Measurements from ENCODE around the gene TMEM109.

TMEM109 gene

GRCh38 chr11:60934124-60934789 lies 20.3 kb downstream of the TMEM109 start:
- Histone ChIP-seq H3K79me2 (ENCODE audit: insufficient read depth, low read depth) (no peaks in the 10 kb centered on the region), H3K27me3 (ENCODE audit: insufficient read depth, low read depth) (no peaks in the 10 kb centered on the region; the same call in 1 of the 2 replicates), H3K4me1 (ENCODE audit: low read depth, poor library complexity, severe bottlenecking) (no peaks in the 10 kb centered on the region), H4K20me1 (ENCODE audit: insufficient read depth) (no peaks in the 10 kb centered on the region), H3K4me2 (no peak overlapping the region), H3K9ac (no peak overlapping the region), H3K4me3 (IDR thresholded peaks at IDR 0.05; ENCODE audit: insufficient read depth, low read depth, low read length) (no peak overlapping the region), H2AFZ (ENCODE audit: low read depth) (no peak overlapping the region), H3K27ac (no peak overlapping the region), H3K36me3 (ENCODE audit: insufficient read depth) (no peaks in the 10 kb centered on the region)
- TF ChIP-seq CTCF (conservative IDR thresholded peaks at IDR 0.05; ENCODE audit: low read depth, low read length), result no peak

GRCh38 chr11:60934790-60935605 lies 21.0 kb downstream of the TMEM109 start:
- Histone ChIP-seq H3K79me2 (ENCODE audit: insufficient read depth, low read depth) (no peaks in the 10 kb centered on the region), H3K4me1 (ENCODE audit: low read depth, poor library complexity, severe bottlenecking) (peaks cover 6% of the 10 kb centered on the region), H3K36me3 (ENCODE audit: insufficient read depth) (no peaks in the 10 kb centered on the region), H4K20me1 (ENCODE audit: insufficient read depth) (no peaks in the 10 kb centered on the region), H3K9ac (no peak overlapping the region), H3K27me3 (ENCODE audit: insufficient read depth, low read depth) (no peaks in the 10 kb centered on the region; the same call in 1 of the 2 replicates), H3K4me3 (IDR thresholded peaks at IDR 0.05; ENCODE audit: insufficient read depth, low read depth, low read length) (no peak overlapping the region), H3K4me2 (no peak overlapping the region), H2AFZ (ENCODE audit: low read depth) (no peak overlapping the region), H3K27ac (no peak overlapping the region)
- no peak for TF ChIP-seq CTCF (conservative IDR thresholded peaks at IDR 0.05; ENCODE audit: low read depth, low read length)

- Histone ChIP-seq H3K27me3 (ENCODE audit: insufficient read depth, low read depth) (no peaks in the 10 kb centered on the region; the same call in 1 of the 2 replicates), H3K79me2 (ENCODE audit: insufficient read depth, low read depth) (no peaks in the 10 kb centered on the region), H2AFZ (ENCODE audit: low read depth) (no peak overlapping the region), H4K20me1 (ENCODE audit: insufficient read depth) (no peaks in the 10 kb centered on the region), H3K4me1 (ENCODE audit: low read depth, poor library complexity, severe bottlenecking) (peaks cover 9% of the 10 kb centered on the region), H3K4me3 (IDR thresholded peaks at IDR 0.05; ENCODE audit: insufficient read depth, low read depth, low read length) (no peak overlapping the region), H3K27ac (no peak overlapping the region), H3K9ac (no peak overlapping the region), H3K4me2 (no peak overlapping the region), H3K36me3 (ENCODE audit: insufficient read depth) (no peaks in the 10 kb centered on the region)
- no peak for TF ChIP-seq CTCF (conservative IDR thresholded peaks at IDR 0.05; ENCODE audit: low read depth, low read length)
Measured at GRCh38 chr11:60935676-60936442, 21.9 kb downstream of the TMEM109 start.

- no peak for TF ChIP-seq CTCF (conservative IDR thresholded peaks at IDR 0.05; ENCODE audit: low read depth, low read length)
- Histone ChIP-seq H3K4me2 (no peak overlapping the region), H3K27me3 (ENCODE audit: insufficient read depth, low read depth) (no peaks in the 10 kb centered on the region; the same call in 1 of the 2 replicates), H3K4me3 (IDR thresholded peaks at IDR 0.05; ENCODE audit: insufficient read depth, low read depth, low read length) (no peak overlapping the region), H3K9ac (no peak overlapping the region), H2AFZ (ENCODE audit: low read depth) (no peak overlapping the region), H3K36me3 (ENCODE audit: insufficient read depth) (no peaks in the 10 kb centered on the region), H3K27ac (no peak overlapping the region), H3K4me1 (ENCODE audit: low read depth, poor library complexity, severe bottlenecking) (peaks cover 9% of the 10 kb centered on the region), H3K79me2 (ENCODE audit: insufficient read depth, low read depth) (no peaks in the 10 kb centered on the region), H4K20me1 (ENCODE audit: insufficient read depth) (no peaks in the 10 kb centered on the region)
Measured at GRCh38 chr11:60936467-60937143, 22.6 kb downstream of the TMEM109 start.

Measured in KMS-11 (cell line).